A549 (cell line): ENCODE measurements around the gene BABAM2. TPM values are rescaled to one million over a fixed set of nuclear protein-coding genes. Genes with fewer than 3 reads are reported as not detected.

Experiments used
- ATAC-seq, 2 experiments: fragments of 200-7000 bp in 1 of 2; fragments of >200 bp in 1 of 2; cut with Nextera tagmentation in 1 of 2; cut with Tn5 transposase in 1 of 2; 3 replicates each; pipeline versions ENCODE4 v1.8.0 to v1.9.1; 2018 to 2020; ENCODE audit warnings: mild to moderate bottlenecking in 1 of 2, moderate library complexity in 1 of 2
- CTCF ChIA-PET: fragments of 300-600 bp; sonication (Branson Sonifier 250); formaldehyde crosslinking; extraction: SDS; loops from one replicate; lab custom pipeline; 2021; ENCODE audit warnings: antibody characterized with exemption, inconsistent platforms; lab: Yijun Ruan, JAX
- POLR2A ChIA-PET: fragments of 350-600 bp; formaldehyde crosslinking; extraction: SDS; loops from one replicate; lab custom pipeline; 2021; ENCODE audit warnings: antibody characterized with exemption, inconsistent platforms; lab: Yijun Ruan, JAX
- DNase-seq, 2 experiments: peaks; one replicate each; pipeline versions ENCODE4 v3.0.0 to v3.0.0-alpha.2; 2011 to 2016; ENCODE audit warnings: low read depth in 1 of 2, low spot score in 1 of 2
- FAIRE-seq: peaks from 2 replicates; lab custom pipeline; 2011; peaks lifted over from hg19 to GRCh38; lab: Jason Lieb, UNC
- H3K27ac ChIP-seq, 2 experiments: fragments of >200 bp; sonication (Bioruptor Twin); formaldehyde crosslinking; 3 replicates each; pipeline ENCODE4 v1.5.1; 2016 to 2017
- H3K4me1 ChIP-seq: fragments of >200 bp; sonication (Bioruptor Twin); formaldehyde crosslinking; 3 replicates; pipeline ENCODE4 v1.6.1; 2016
- H3K4me2 ChIP-seq: fragments of >200 bp; sonication (Bioruptor Twin); formaldehyde crosslinking; 3 replicates; pipeline ENCODE4 v1.6.1; 2016
- H3K4me3 ChIP-seq: fragments of >200 bp; sonication (Bioruptor Twin); formaldehyde crosslinking; 3 replicates; pipeline ENCODE4 v1.5.1; 2016
- H3K9me3 ChIP-seq: fragments of >200 bp; sonication (Bioruptor Twin); formaldehyde crosslinking; 3 replicates; pipeline ENCODE4 v1.6.1; 2016
- BCL3 ChIP-seq: fragments of >200 bp; sonication (Bioruptor Twin); formaldehyde crosslinking; IDR thresholded peaks from 3 replicates; pipeline ENCODE4 v1.6.1; 2016
- BHLHE40 ChIP-seq: IDR thresholded peaks from 2 replicates; pipeline ENCODE4 v1.6.1; 2012; ENCODE audit warnings: low read depth, low read length, inconsistent platforms
- CBX8 ChIP-seq: fragments of 200-600 bp; sonication (generic); IDR thresholded peaks from 2 replicates; pipeline ENCODE4 v1.6.1; 2016
- CHD2 ChIP-seq: fragments of 150-350 bp; IDR thresholded peaks from 2 replicates; pipeline ENCODE4 v1.6.1; 2014; ENCODE audit warnings: low read length; ENCODE audit not compliant: partially characterized antibody
- EHF ChIP-seq: fragments of 250-450 bp; sonication (Bioruptor Pico); IDR thresholded peaks from 2 replicates; pipeline ENCODE4 v1.5.0; 2020; ENCODE audit warnings: mild to moderate bottlenecking
- EHMT2 ChIP-seq: fragments of 200-600 bp; sonication (generic); IDR thresholded peaks from 2 replicates; pipeline ENCODE4 v1.6.1; 2016; ENCODE audit warnings: antibody characterized with exemption, low read depth, mild to moderate bottlenecking, moderate library complexity
- EP300 ChIP-seq, 2 experiments: fragments of >200 bp; sonication (Bioruptor Twin); formaldehyde crosslinking; IDR thresholded peaks; 2 replicates in 1 of 2; 3 replicates in 1 of 2; pipeline ENCODE4 v1.6.1; 2016 to 2017
- FOSB ChIP-seq: fragments of 250-450 bp; sonication (Bioruptor Pico); IDR thresholded peaks from 2 replicates; pipeline ENCODE4 v1.5.0; 2020; ENCODE audit warnings: mild to moderate bottlenecking, moderate library complexity
- FOSL2 ChIP-seq, 2 experiments: fragments of 450-650 bp in 1 of 2; fragments of >200 bp in 1 of 2; sonication (Bioruptor Twin) in 1 of 2; formaldehyde crosslinking; IDR thresholded peaks; 2 replicates each; pipeline versions ENCODE4 v1.5.0 to v1.6.1; 2016 to 2020; ENCODE audit warnings: mild to moderate bottlenecking in 1 of 2, moderate library complexity in 1 of 2
- HES2 ChIP-seq: fragments of >200 bp; sonication (Bioruptor Twin); formaldehyde crosslinking; IDR thresholded peaks from 2 replicates; pipeline ENCODE4 v1.6.1; 2016
- HOXA7 ChIP-seq: fragments of 250-450 bp; sonication (Bioruptor Pico); IDR thresholded peaks from 2 replicates; pipeline ENCODE4 v1.5.0; 2020; ENCODE audit warnings: mild to moderate bottlenecking, moderate library complexity
- HOXB13 ChIP-seq: fragments of 250-450 bp; sonication (Bioruptor Pico); IDR thresholded peaks from 2 replicates; pipeline ENCODE4 v1.5.0; 2020; ENCODE audit warnings: low read depth, mild to moderate bottlenecking, moderate library complexity
- JUN ChIP-seq, 2 experiments: fragments of >200 bp; sonication (Bioruptor Twin); formaldehyde crosslinking; IDR thresholded peaks; 2 replicates in 1 of 2; 3 replicates in 1 of 2; pipeline ENCODE4 v1.6.1; 2016 to 2017
- KDM1A ChIP-seq: fragments of 200-600 bp; sonication (generic); IDR thresholded peaks from 2 replicates; pipeline ENCODE4 v1.6.1; 2016; ENCODE audit warnings: low read depth, mild to moderate bottlenecking
- MAFK ChIP-seq: fragments of 450-650 bp; IDR thresholded peaks from 2 replicates; pipeline ENCODE4 v1.6.1; 2014; ENCODE audit not compliant: partially characterized antibody
- MYC ChIP-seq: IDR thresholded peaks from 2 replicates; pipeline ENCODE4 v1.6.1; 2012; ENCODE audit warnings: mild to moderate bottlenecking, inconsistent platforms, low read length, improper control_type of control experiment, borderline replicate concordance
- NPAS2 ChIP-seq: fragments of 250-450 bp; sonication (Bioruptor Pico); IDR thresholded peaks from 2 replicates; pipeline ENCODE4 v1.8.0; 2022; ENCODE audit warnings: mild to moderate bottlenecking, moderate library complexity, borderline replicate concordance
- RARB ChIP-seq: fragments of 250-450 bp; sonication (Bioruptor Pico); IDR thresholded peaks from 2 replicates; pipeline ENCODE4 v1.8.0; 2021; ENCODE audit warnings: mild to moderate bottlenecking, moderate library complexity
- RCOR1 ChIP-seq: fragments of 150-350 bp; IDR thresholded peaks from 2 replicates; pipeline ENCODE4 v1.6.1; 2014; ENCODE audit warnings: antibody characterized with exemption, low read length, low read depth
- ZC3H11A ChIP-seq: fragments of 450-650 bp; IDR thresholded peaks from 2 replicates; pipeline ENCODE4 v1.6.1; 2014; ENCODE audit warnings: antibody characterized with exemption, mild to moderate bottlenecking
- ZFP36 ChIP-seq: fragments of 450-650 bp; IDR thresholded peaks from 2 replicates; pipeline ENCODE4 v1.6.1; 2014; ENCODE audit warnings: borderline replicate concordance; ENCODE audit not compliant: partially characterized antibody
- WGBS: methylation state at CpG from one replicate; pipeline ENCODE4 v1.1.6; 2017; ENCODE audit errors: missing lambda C conversion rate; 5-methylcytosine and 5-hydroxymethylcytosine counted together
- polyA plus RNA-seq, 4 experiments: library from polyadenylated mRNA; depleted of rRNA in 3 of 4; stranded (reverse); fragments of >200 nt; fragmentation: RNase III in 1 of 4; extraction: RNeasy Plus Mini Kit Qiagen cat#74134 plus additional on column Dnase treatment in 1 of 4; gene quantifications; 2 replicates in 3 of 4; 3 replicates in 1 of 4; pipeline ENCODE4 v1.2.3, GENCODE V29; 2011 to 2017
- TF ChIP-seq, protein P1 (sequence below): IDR thresholded peaks from 2 replicates; pipeline ENCODE4 v1.6.1; 2012
- TF ChIP-seq, protein P2 (sequence below): IDR thresholded peaks from 2 replicates; pipeline ENCODE4 v1.6.1; 2012; ENCODE audit warnings: low read depth, borderline replicate concordance

Gene BABAM2
- polyA plus RNA-seq, 2 of the 4 experiments (the other 2 are of a cell fraction), result 53.7 to 78.4 TPM

DNA sequence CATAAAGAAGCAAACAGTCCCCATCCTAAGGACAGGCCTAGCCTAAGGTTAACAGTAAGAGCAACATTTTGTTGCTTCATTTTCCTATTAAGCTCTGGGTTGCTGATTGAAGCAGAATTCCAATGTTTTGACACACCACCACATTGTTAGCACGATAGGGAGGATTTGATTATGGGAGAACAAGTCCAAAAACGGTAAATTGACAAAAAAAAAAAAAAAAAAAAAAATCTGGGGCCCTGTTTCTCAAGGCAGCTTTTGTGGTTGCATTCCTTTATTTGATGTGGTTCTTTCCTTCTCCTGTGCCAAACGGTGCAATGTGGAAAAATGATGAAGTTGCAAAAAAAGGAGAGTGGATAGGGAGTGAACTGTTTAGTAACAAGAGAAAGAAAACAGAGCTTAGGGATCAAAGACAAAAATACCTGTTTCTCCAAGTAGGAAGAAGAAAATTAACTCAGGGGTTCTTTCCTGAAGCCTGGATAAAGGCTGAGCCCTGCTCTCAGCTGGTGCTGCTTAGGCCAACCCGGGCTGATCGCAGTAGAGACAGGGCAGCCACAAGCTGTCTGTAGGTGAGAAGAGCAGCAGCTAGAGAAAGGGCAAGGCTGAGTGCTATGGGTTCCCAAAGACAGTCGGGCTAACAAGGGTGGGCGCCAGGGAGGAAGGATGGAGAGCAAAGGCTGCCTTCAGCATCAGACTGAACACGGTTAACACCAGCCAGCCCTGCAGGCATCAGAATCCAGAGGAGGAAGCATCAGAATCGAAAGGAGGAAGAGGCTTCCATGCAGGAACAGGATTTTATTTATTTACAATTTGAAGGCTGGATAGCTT, 334.3 kb downstream of the BABAM2 start:
- POLR2A ChIA-PET, result interaction anchor here (0.6 kb wide), 1 partner anchor 171 kb away, joined by 3 read pairs; no protein-coding TSS in a partner anchor
- peaks cover 15% of the 10 kb centered on the region; the same call in 2 of the 3 replicates for H3K4me1 ChIP-seq
- H3K9me3 ChIP-seq, result no peaks in the 10 kb centered on the region
- 0 out of 3 replicates have a peak overlapping the region, but pooled peaks have one; percentile 3 for H3K4me2 ChIP-seq
- TF ChIP-seq MAFK (peak; percentile 92), RARB (no peak), HOXA7 (CRISPR knock-in tag) (no peak), BHLHE40 (no peak)
- H3K4me3 ChIP-seq, result no peak overlapping the region
- FAIRE-seq (no peak), ATAC-seq (peak; percentile 26 to 40; a peak in 1 of 6 replicates), DNase-seq (no peak)
- H3K27ac ChIP-seq, result peak overlapping the region in 1 of 2 experiments; percentile 71; a peak in 3 of 6 replicates
- 81% methylated on average over 9 of the region's 9 CpGs for WGBS
- CTCF ChIA-PET, result interaction anchor here (0.8 kb wide), 2 partner anchors 69 to 77 kb away, joined by 3 to 4 read pairs; no protein-coding TSS in a partner anchor

DNA sequence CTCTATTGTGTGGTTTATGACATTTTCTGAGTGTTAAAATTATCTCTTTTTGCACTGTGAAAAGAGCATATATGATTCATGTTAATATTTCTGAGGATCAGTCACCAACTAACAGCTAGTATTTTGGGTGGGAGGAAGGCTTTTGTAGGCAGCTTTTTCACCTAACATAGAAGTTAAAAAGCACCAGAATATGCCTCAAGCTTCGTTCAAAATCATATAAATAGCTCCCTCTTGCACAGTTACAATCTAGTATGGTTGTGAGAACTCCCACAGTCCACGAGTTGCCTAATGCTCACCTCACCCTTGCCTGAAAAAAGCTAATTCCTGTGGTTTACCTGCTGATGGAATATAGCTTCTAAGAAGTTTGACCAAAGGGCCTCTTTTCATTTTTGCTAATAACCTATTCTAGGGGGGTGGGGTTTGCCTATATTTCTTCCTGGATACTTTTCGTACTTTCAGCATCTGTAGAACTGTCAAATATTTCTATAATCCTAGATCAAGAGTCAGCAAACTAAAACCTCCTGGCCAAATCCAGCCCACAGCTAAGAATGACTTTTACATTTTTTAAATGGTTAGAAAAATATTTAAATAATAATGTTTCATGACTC, 335.0 kb downstream of the BABAM2 start:
- Histone ChIP-seq H3K4me3 (no peak overlapping the region), H3K9me3 (no peaks in the 10 kb centered on the region), H3K27ac (peak overlapping the region in 1 of 2 experiments; percentile 71; a peak in 3 of 6 replicates), H3K4me1 (peaks cover 15% of the 10 kb centered on the region; the same call in 2 of the 3 replicates), H3K4me2 (0 out of 3 replicates have a peak overlapping the region, but pooled peaks have one; percentile 3)
- ChIA-PET POLR2A (interaction anchor here (0.6 kb wide), 1 partner anchor 170 kb away, joined by 3 read pairs; no protein-coding TSS in a partner anchor), CTCF (interaction anchor here (0.6 to 0.8 kb wide), 3 partner anchors 70 to 317 kb away, joined by 3 to 4 read pairs (median 3); no protein-coding TSS in a partner anchor)
- FAIRE-seq, result no peak
- TF ChIP-seq FOSL2 (IDR thresholded peaks at IDR 0.05), result no peak
- TF ChIP-seq FOSL2 (CRISPR knock-in tag; IDR thresholded peaks at IDR 0.05), result no peak
- TF ChIP-seq FOSB (CRISPR knock-in tag), result no peak
- no peak for TF ChIP-seq CBX8
- TF ChIP-seq HES2, result no peak
- TF ChIP-seq KDM1A, result no peak
- no peak for TF ChIP-seq EP300 (IDR thresholded peaks at IDR 0.05)
- TF ChIP-seq NPAS2 (CRISPR knock-in tag), result no peak
- TF ChIP-seq HOXB13 (CRISPR knock-in tag), result no peak
- no peak for TF ChIP-seq ZC3H11A
- TF ChIP-seq, protein P1, sequence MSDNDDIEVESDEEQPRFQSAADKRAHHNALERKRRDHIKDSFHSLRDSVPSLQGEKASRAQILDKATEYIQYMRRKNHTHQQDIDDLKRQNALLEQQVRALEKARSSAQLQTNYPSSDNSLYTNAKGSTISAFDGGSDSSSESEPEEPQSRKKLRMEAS, result no peak
- no peak for TF ChIP-seq EHMT2
- no peak for TF ChIP-seq BCL3
- no peak for TF ChIP-seq JUN (IDR thresholded peaks at IDR 0.05)
- TF ChIP-seq ZFP36, result no peak
- TF ChIP-seq CHD2, result no peak
- no peak for TF ChIP-seq EHF (CRISPR knock-in tag)
- TF ChIP-seq, protein P2, sequence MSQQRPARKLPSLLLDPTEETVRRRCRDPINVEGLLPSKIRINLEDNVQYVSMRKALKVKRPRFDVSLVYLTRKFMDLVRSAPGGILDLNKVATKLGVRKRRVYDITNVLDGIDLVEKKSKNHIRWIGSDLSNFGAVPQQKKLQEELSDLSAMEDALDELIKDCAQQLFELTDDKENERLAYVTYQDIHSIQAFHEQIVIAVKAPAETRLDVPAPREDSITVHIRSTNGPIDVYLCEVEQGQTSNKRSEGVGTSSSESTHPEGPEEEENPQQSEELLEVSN, result no peak
- TF ChIP-seq MYC, result no peak
- no peak for TF ChIP-seq RCOR1
- no peak for DNase-seq
- 65% methylated on average over 3 of the region's 3 CpGs for WGBS
- ATAC-seq, result no peak
